GM23248 (cell line): ENCODE results near the gene S100PBP.

Source experiments
- EZH2 ChIP-seq: fragments of 200-600 bp; sonication (generic); IDR thresholded peaks from 2 replicates; pipeline ENCODE4 v1.6.1; 2018; ENCODE audit warnings: antibody characterized with exemption, mild to moderate bottlenecking; ENCODE audit not compliant: insufficient read depth, poor library complexity, severe bottlenecking
- EZH2phosphoT487 ChIP-seq: fragments of 200-600 bp; sonication (generic); IDR thresholded peaks from 2 replicates; pipeline ENCODE4 v1.6.1; 2018; ENCODE audit warnings: antibody characterized with exemption, moderate library complexity, mild to moderate bottlenecking, low read depth; ENCODE audit not compliant: insufficient read depth

DNA sequence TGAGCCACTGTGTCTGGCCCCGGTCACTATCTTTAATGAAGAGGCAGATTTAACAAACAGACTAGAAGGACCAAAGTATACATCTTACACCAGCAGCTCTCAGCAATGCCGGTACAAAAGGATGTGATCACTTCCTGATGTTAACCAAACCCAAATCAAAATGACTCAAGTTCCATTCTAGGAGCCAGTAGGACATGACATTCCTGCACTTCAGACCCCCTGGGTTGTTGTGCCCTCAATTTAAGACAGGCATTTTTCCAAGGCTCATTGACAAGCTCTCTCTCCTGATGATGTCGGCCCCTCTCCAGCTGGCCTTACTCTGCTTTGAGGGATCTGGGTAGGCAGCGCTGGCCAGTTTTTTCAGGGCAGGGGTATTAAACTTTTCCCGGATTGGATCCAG is 35.4 kb upstream of the S100PBP start:
- TF ChIP-seq EZH2: no peak
- no peak for TF ChIP-seq EZH2phosphoT487
